GM13976 (cell line): ENCODE measurements around the gene ZFP69B.

Experiments
- DNase-seq: peaks from one replicate; pipeline ENCODE4 v3.0.0; 2012; ENCODE audit warnings: low spot score
- in situ Hi-C: fragments of 300-500 bp; cut with MboI; formaldehyde crosslinking; loops from one replicate; pipeline ENCODE4 v1.12.0; 2022; ENCODE audit warnings: low sequenced_read_pairs, mixed read lengths, inconsistent platforms; ENCODE audit not compliant: unreplicated experiment
- TF ChIP-seq, protein P1 (sequence below): IDR thresholded peaks from 2 replicates; pipeline ENCODE4 v1.5.1; 2012; ENCODE audit warnings: borderline replicate concordance, mild to moderate bottlenecking; ENCODE audit not compliant: insufficient read depth; ENCODE audit errors: extremely low read depth, missing control alignments, control extremely low read depth

ZFP69B gene

DNA sequence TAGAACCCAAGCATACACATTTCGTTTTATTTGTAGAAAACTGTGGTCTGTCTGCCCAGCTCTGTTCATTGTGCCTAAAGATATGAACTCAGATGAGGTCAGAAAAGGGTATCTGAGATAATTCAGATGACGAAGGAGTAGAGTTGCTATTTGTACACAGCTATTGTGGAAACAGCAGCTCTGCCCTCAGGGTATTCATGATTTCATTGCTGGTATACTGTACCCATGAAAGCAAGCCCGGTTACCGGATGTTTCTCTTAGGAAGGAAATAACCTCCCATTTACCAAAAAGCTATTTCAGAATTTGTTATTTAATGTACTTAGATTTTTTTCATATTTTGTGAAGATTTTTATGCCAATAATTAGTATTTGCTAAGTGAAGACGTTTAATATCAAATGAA is 39.0 kb upstream of the ZFP69B start:
- TF ChIP-seq, protein P1, sequence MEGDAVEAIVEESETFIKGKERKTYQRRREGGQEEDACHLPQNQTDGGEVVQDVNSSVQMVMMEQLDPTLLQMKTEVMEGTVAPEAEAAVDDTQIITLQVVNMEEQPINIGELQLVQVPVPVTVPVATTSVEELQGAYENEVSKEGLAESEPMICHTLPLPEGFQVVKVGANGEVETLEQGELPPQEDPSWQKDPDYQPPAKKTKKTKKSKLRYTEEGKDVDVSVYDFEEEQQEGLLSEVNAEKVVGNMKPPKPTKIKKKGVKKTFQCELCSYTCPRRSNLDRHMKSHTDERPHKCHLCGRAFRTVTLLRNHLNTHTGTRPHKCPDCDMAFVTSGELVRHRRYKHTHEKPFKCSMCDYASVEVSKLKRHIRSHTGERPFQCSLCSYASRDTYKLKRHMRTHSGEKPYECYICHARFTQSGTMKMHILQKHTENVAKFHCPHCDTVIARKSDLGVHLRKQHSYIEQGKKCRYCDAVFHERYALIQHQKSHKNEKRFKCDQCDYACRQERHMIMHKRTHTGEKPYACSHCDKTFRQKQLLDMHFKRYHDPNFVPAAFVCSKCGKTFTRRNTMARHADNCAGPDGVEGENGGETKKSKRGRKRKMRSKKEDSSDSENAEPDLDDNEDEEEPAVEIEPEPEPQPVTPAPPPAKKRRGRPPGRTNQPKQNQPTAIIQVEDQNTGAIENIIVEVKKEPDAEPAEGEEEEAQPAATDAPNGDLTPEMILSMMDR: no peak
- no peak for DNase-seq
- in situ Hi-C loops: no loop called here

GRCh38 chr1:40411843-40412242 is 38.4 kb upstream of the ZFP69B start:
- no peak for DNase-seq
- TF ChIP-seq, protein P1: no peak
- in situ Hi-C loops: no loop called here

DNA sequence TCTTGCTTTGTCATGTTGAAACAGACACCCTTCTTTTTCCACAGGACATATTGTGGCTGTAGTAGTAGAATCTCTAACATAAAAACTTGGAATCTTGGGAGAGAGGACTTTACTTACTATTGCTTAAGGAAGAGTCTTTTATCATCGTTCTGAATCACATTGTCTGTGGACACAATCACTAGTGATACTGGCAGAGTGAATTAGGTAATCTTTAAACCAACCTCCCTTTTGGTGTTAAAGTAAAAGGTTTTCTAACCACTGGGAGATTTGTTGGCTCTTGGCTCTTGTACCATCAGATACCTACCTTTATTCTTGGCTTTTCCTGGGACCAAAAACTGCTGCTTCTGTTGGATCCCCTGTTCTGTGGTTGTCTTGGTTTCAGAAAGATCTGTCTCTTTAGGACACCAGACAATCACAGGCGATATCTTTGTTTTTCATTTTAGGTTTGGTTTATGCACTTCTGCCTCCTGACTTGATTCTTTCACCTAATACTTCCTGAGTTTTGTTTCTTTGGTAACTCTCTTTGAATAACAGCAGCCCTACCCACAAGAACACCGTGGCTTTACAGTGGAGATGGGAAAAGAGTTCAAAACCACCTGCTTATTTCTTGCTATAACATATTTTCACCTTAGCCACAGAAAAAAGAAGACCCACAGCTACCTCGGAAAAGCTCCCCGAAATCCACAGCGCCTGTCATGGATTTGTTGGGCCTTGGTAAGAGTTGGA is 36.6 kb upstream of the ZFP69B start:
- DNase-seq: no peak
- TF ChIP-seq, protein P1: no peak
- in situ Hi-C loops: no loop called here

GRCh38 chr1:40414331-40414730 is 35.9 kb upstream of the ZFP69B start:
- DNase-seq: no peak
- in situ Hi-C loops: no loop called here
- TF ChIP-seq, protein P1: no peak

- DNase-seq: no peak
- TF ChIP-seq, protein P1: no peak
- in situ Hi-C loops: no loop called here
Measured at GRCh38 chr1:40416709-40417108, 33.6 kb upstream of the ZFP69B start.

- no peak for DNase-seq
- TF ChIP-seq, protein P1: no peak
- in situ Hi-C loops: no loop called here
Measured at GRCh38 chr1:40421431-40422384, 28.6 kb upstream of the ZFP69B start.
